Keratinocyte (primary cell): ENCODE measurements around the gene PTPRF.

Experiments used
- CTCF ChIP-seq, 3 experiments: IDR thresholded peaks in 1 of 3; conservative IDR thresholded peaks in 1 of 3; optimal IDR thresholded peaks in 1 of 3; 2 replicates in 2 of 3; 3 replicates in 1 of 3; pipeline versions ENCODE3 to v1.5.1; 2011; ENCODE audit warnings: low read length in 3 of 3, mild to moderate bottlenecking in 3 of 3, moderate library complexity in 2 of 3, control low read depth in 1 of 3, inconsistent platforms in 1 of 3; ENCODE audit not compliant: insufficient read depth in 2 of 3; ENCODE audit errors: extremely low read depth in 1 of 3
- EZH2 ChIP-seq: IDR thresholded peaks from one replicate; pipeline ENCODE4 v1.6.1; 2012; ENCODE audit warnings: inconsistent platforms, mild to moderate bottlenecking, low read length, moderate library complexity

GRCh38 chr1:43532716-43533115 lies 2.0 kb downstream of the PTPRF start:
- no peak for TF ChIP-seq EZH2
- no peak for TF ChIP-seq CTCF (optimal IDR thresholded peaks at IDR 0.05 in 1 of 3, IDR thresholded peaks at IDR 0.05 in 1 of 3, conservative IDR thresholded peaks at IDR 0.05 in 1 of 3; ENCODE audit: extremely low read depth in 1 of 3, insufficient read depth in 2 of 3, low read length in 3 of 3)
